Suprapubic skin (tissue), 3 donors: ENCODE data around the gene NQO1.

ENCODE experiments used
- POLR2AphosphoS5 ChIP-seq, 3 donors: sonication (generic); formaldehyde crosslinking; IDR thresholded peaks; one replicate each; pipeline ENCODE4 v1.6.1; 2017; ENCODE audit warnings: antibody characterized with exemption in 3 of 3
- TF ChIP-seq, protein P1 (sequence below), 2 donors: fragments of 200-600 bp in 1 of 2; fragments of 450-650 bp in 1 of 2; sonication (generic) in 1 of 2; IDR thresholded peaks; one replicate each; pipeline ENCODE4 v1.5.1; 2016 to 2019; ENCODE audit warnings: antibody characterized with exemption in 2 of 2, mild to moderate bottlenecking in 1 of 2, moderate library complexity in 1 of 2

GRCh38 chr16:69769404-69769803 lies 43.0 kb upstream of the NQO1 start:
- no peak for TF ChIP-seq POLR2AphosphoS5 (IDR thresholded peaks at IDR 0.05)
- TF ChIP-seq, protein P1, sequence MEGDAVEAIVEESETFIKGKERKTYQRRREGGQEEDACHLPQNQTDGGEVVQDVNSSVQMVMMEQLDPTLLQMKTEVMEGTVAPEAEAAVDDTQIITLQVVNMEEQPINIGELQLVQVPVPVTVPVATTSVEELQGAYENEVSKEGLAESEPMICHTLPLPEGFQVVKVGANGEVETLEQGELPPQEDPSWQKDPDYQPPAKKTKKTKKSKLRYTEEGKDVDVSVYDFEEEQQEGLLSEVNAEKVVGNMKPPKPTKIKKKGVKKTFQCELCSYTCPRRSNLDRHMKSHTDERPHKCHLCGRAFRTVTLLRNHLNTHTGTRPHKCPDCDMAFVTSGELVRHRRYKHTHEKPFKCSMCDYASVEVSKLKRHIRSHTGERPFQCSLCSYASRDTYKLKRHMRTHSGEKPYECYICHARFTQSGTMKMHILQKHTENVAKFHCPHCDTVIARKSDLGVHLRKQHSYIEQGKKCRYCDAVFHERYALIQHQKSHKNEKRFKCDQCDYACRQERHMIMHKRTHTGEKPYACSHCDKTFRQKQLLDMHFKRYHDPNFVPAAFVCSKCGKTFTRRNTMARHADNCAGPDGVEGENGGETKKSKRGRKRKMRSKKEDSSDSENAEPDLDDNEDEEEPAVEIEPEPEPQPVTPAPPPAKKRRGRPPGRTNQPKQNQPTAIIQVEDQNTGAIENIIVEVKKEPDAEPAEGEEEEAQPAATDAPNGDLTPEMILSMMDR (IDR thresholded peaks at IDR 0.05) = no peak
